Activated T-helper 17 cell treated with anti-CD3 and anti-CD28 coated beads, Interleukin-2, amount 50 U/mL, for 72 hours (primary cell): Measurements from ENCODE around the gene G2E3. TPM values are rescaled to one million over a fixed set of nuclear protein-coding genes. Genes with fewer than 3 reads are reported as not detected.
A peak's percentile ranks its signal among the peaks of the same experiment; 100 is the strongest.
"Not testable (repeated sequence)": the region's sequence is repeated elsewhere in the genome, so short reads cannot be mapped to it uniquely, and the experiment has no call there.

Experiments used
- ATAC-seq: fragments of 150-1000 bp; cut with Tn5 transposase; replicated peaks from 2 replicates; pipeline ENCODE4 v1.10.0; 2021; ENCODE audit warnings: mild to moderate bottlenecking, moderate library complexity
- H3K27ac Mint-ChIP-seq: one replicate; pipeline ENCODE4 v1.8.0; 2022; ENCODE audit warnings: mixed read lengths
- H3K27me3 Mint-ChIP-seq: one replicate; pipeline ENCODE4 v1.8.0; 2022; ENCODE audit warnings: mixed read lengths
- H3K36me3 Mint-ChIP-seq: one replicate; pipeline ENCODE4 v1.8.0; 2022; ENCODE audit warnings: low read depth, mild to moderate bottlenecking, mixed read lengths
- H3K4me1 Mint-ChIP-seq: one replicate; pipeline ENCODE4 v1.8.0; 2022; ENCODE audit warnings: mixed read lengths
- H3K4me3 Mint-ChIP-seq: one replicate; pipeline ENCODE4 v1.8.0; 2022; ENCODE audit warnings: mild to moderate bottlenecking, mixed read lengths
- H3K9me3 Mint-ChIP-seq: one replicate; pipeline ENCODE4 v1.8.0; 2022; ENCODE audit warnings: mixed read lengths
- total RNA-seq, 2 donors: library from RNA; stranded (reverse); gene quantifications; one replicate each; pipeline ENCODE4 v1.2.3, GENCODE V29; 2022

The G2E3 gene
- total RNA-seq, result 10 to 100 TPM; 30.0 to 40.5 TPM

- H3K27ac Mint-ChIP-seq, result peak within 1 kb of the TSS; percentile 96
- H3K4me3 Mint-ChIP-seq, result peak within 1 kb of the TSS; percentile 95
- ATAC-seq, result peak; percentile 100
- H3K4me1 Mint-ChIP-seq, result peaks cover 22% of the 10 kb centered on the region
- H3K9me3 Mint-ChIP-seq, result no peaks in the 10 kb centered on the region
- H3K27me3 Mint-ChIP-seq, result no peaks in the 10 kb centered on the region
- peaks cover 35% of the 10 kb centered on the region for H3K36me3 Mint-ChIP-seq
Observed at GRCh38 chr14:30558675-30559555, at the start of gene G2E3. Gene G2E3, plus strand, starts transcription at chr14:30559158. Its CDS starts 21,922 bp downstream, at chr14:30581080.

DNA sequence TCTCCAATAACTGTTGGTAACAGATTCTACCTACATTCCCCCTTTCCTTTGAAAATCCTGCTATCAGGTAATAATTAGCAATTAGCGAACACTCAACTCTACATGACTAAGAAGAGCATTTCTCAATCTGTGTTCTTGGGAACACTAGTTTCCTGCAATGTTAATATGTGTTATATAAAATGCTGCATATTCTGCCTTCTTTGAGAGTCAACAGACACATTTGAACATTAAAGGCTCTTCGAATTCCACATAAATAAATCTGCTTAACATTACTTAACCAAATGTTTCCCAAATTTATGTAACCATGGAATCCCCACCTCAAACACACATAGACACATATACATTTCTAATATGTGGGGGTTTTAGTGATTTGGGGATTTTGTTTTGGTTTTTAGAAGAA lies 41.2 kb upstream of the G2E3 start:
- H3K9me3 Mint-ChIP-seq, result no peaks in the 10 kb centered on the region
- peaks cover 3% of the 10 kb centered on the region for H3K27me3 Mint-ChIP-seq
- no peak for ATAC-seq
- H3K36me3 Mint-ChIP-seq, result no peaks in the 10 kb centered on the region
- H3K4me3 Mint-ChIP-seq, result no peak overlapping the region
- no peaks in the 10 kb centered on the region for H3K4me1 Mint-ChIP-seq
- H3K27ac Mint-ChIP-seq, result no peak overlapping the region

- H3K36me3 Mint-ChIP-seq, result no peaks in the 10 kb centered on the region
- H3K9me3 Mint-ChIP-seq, result no peaks in the 10 kb centered on the region
- no peak overlapping the region for H3K4me3 Mint-ChIP-seq
- no peak overlapping the region for H3K27ac Mint-ChIP-seq
- H3K27me3 Mint-ChIP-seq, result peaks cover 3% of the 10 kb centered on the region
- H3K4me1 Mint-ChIP-seq, result no peaks in the 10 kb centered on the region
- ATAC-seq, result no peak
Observed at GRCh38 chr14:30518867-30519560, 39.9 kb upstream of the G2E3 start.

DNA sequence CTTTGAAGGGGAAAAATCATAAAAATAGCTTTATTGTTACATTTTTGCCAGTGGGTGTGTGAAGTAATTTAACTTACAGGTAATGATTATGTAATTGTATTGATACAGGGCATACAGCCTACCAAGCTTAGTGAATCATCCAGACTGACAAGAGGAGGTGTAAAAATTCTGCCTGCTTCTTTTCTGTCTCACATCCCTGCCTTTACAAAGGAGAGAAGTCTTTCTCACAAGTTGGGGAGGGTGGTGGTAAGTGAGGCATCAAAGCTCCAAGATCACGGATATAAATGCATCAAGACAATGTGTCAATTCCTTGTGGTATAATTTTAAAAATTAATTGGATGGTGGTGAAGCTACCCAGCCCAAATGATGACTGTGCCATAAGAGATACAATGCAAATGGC lies 39.0 kb upstream of the G2E3 start:
- Mint-ChIP-seq H3K9me3 (no peaks in the 10 kb centered on the region), H3K4me3 (no peak overlapping the region), H3K27me3 (peaks cover 3% of the 10 kb centered on the region), H3K27ac (no peak overlapping the region), H3K36me3 (no peaks in the 10 kb centered on the region), H3K4me1 (no peaks in the 10 kb centered on the region)
- ATAC-seq, result no peak

DNA sequence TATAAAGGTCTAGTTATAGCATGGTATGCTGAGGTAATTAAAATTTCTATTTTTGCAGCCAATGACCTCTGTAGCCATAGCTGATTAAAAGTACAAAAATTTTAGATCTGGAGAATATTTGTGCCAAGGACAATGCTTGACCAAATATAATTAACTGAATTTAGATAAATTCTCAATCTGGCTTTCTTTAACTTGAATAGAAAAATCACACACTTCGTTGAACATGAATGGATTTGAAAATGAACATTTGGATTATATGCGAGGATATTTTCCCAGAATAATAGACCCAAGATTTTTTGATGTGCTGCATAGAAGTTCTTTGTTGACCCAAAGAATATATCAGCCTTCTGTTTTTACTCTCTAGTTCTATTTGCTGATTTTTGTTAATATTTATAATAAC lies 38.4 kb upstream of the G2E3 start:
- H3K27me3 Mint-ChIP-seq, result no peaks in the 10 kb centered on the region
- no peaks in the 10 kb centered on the region for H3K36me3 Mint-ChIP-seq
- H3K4me3 Mint-ChIP-seq, result no peak overlapping the region

GRCh38 chr14:30521899-30522736 lies 36.8 kb upstream of the G2E3 start:
- H3K4me3 Mint-ChIP-seq, result no peak overlapping the region
- ATAC-seq, result no peak
- H3K27ac Mint-ChIP-seq, result no peak overlapping the region
- H3K9me3 Mint-ChIP-seq, result no peaks in the 10 kb centered on the region
- no peaks in the 10 kb centered on the region for H3K36me3 Mint-ChIP-seq
- H3K4me1 Mint-ChIP-seq, result no peaks in the 10 kb centered on the region
- H3K27me3 Mint-ChIP-seq, result no peaks in the 10 kb centered on the region

More for the DNA sequence above, 38.4 kb upstream of the G2E3 start:
- H3K4me1 Mint-ChIP-seq, result no peaks in the 10 kb centered on the region
- no peak overlapping the region for H3K27ac Mint-ChIP-seq
- no peaks in the 10 kb centered on the region for H3K9me3 Mint-ChIP-seq
- ATAC-seq, result no peak

DNA sequence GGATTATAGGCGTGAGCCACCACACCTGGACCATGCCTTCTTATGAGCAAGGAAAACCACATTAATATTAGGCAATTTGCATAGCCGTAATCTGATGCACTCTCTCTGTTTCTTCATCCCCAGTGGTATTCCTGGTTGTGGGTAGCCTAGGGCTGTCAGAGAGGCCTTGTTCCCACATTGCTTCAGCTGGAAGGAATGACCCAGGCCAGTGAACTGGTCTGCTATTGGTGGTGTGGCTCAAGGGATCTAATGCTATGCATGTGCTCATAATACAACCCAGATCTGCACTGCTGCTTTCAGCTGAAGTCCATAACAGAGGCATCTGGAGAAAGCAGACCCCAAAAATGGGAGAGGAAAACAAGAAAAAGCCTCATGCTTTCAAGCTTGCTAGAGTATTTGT lies 33.1 kb upstream of the G2E3 start:
- Mint-ChIP-seq H3K27ac (no peak overlapping the region), H3K4me3 (no peak overlapping the region), H3K36me3 (no peaks in the 10 kb centered on the region), H3K27me3 (no peaks in the 10 kb centered on the region), H3K9me3 (no peaks in the 10 kb centered on the region), H3K4me1 (no peaks in the 10 kb centered on the region)
- no peak for ATAC-seq

DNA sequence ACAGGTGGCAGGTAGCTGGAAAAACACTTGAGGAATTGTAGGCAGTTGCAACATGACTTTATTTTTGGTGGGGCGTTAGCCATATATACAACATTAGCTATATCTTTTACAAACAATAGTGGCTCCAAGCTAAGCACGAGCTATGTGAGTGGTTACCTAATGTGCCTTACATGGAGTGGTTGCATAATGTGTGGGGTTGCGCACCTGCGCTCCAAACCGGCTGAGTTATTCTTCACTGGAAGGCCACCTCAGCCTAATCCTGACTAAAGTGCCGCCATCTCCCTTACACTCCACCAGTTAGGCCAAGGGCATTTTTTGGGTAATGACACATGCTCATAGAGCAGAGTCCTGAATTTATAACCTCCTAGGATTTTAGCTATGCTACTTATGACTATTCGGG lies 31.8 kb upstream of the G2E3 start:
- Mint-ChIP-seq H3K9me3 (no peaks in the 10 kb centered on the region), H3K36me3 (no peaks in the 10 kb centered on the region), H3K27ac (no peak overlapping the region), H3K4me1 (no peaks in the 10 kb centered on the region), H3K4me3 (no peak overlapping the region), H3K27me3 (peaks cover 3% of the 10 kb centered on the region)
- no peak for ATAC-seq

GRCh38 chr14:30528119-30528518 lies 30.8 kb upstream of the G2E3 start:
- Mint-ChIP-seq H3K4me3 (no peak overlapping the region), H3K9me3 (no peaks in the 10 kb centered on the region), H3K4me1 (no peaks in the 10 kb centered on the region)

DNA sequence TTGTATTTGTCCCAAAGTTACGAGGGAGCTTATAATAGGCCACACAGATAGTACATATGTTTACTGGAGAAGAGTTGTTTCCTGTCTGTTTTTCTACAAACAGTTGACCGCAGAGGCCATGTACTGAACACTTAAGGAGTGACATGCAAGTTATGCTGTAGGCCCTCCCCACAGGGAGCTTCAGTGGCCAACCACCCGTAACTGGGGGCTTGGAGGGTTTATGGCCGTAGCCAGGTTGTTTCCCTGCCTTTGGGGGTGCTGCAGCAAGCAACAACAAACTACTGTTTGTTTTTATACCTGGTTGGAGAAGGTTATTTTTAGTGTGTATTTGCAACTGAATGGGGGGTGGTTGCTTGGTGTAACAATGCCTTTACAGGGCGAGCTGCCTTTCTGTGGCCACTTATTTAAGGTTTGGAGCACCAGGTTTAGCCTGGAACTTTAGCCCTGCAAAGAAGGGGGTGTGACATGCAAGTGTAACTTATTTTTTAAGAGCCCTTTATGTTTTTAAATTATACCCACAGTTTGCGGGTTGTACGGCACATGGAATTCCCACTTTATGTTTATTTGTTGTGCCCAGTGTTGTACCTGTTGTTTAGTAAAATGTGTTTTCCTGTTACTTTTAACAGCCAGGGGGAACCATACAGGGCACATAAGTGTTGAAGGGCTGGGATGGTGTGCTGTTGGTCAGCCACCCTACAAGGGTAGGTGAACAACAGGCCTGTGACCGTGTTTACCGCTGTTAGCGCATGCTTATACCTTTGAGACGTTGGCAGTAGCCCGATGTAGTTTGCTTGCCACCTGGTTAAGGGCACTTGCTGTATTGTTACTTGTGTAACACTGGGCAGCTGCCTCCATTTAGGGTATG lies 29.9 kb upstream of the G2E3 start:
- Mint-ChIP-seq H3K27ac (no peak overlapping the region), H3K4me1 (no peaks in the 10 kb centered on the region), H3K36me3 (no peaks in the 10 kb centered on the region), H3K4me3 (no peak overlapping the region), H3K9me3 (no peaks in the 10 kb centered on the region), H3K27me3 (peaks cover 3% of the 10 kb centered on the region)
- no peak for ATAC-seq

More at GRCh38 chr14:30528119-30528518, 30.8 kb upstream of the G2E3 start:
- ATAC-seq, result no peak
- H3K27ac Mint-ChIP-seq, result no peak overlapping the region
- H3K36me3 Mint-ChIP-seq, result no peaks in the 10 kb centered on the region
- H3K27me3 Mint-ChIP-seq, result peaks cover 3% of the 10 kb centered on the region

DNA sequence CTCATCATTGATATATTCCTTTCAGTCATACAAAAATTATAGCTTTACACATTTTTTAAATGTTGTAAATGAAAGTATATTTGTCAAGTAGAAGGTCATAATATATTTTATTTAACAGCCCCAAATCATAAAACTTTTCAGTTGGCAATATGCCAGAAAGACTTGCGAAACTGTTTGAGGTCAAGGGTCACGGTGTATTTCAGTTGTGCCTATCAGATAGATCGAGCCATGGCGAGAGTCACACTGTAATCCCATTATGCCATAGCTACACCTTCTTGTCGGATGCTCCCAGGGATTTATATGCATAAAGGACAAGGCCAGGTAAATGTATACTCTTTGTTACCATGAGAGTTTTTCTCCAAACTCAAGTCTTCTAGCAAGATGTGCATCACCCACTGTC lies 26.7 kb upstream of the G2E3 start:
- H3K9me3 Mint-ChIP-seq, result no peaks in the 10 kb centered on the region
- ATAC-seq, result no peak

GRCh38 chr14:30533126-30533525 lies 25.8 kb upstream of the G2E3 start:
- Mint-ChIP-seq H3K27ac (no peak overlapping the region), H3K36me3 (no peaks in the 10 kb centered on the region), H3K9me3 (no peaks in the 10 kb centered on the region), H3K4me3 (no peak overlapping the region), H3K4me1 (no peaks in the 10 kb centered on the region), H3K27me3 (peaks cover 15% of the 10 kb centered on the region)
- no peak for ATAC-seq

More for the DNA sequence above, 26.7 kb upstream of the G2E3 start:
- Mint-ChIP-seq H3K36me3 (no peaks in the 10 kb centered on the region), H3K4me1 (no peaks in the 10 kb centered on the region), H3K27me3 (peaks cover 7% of the 10 kb centered on the region), H3K4me3 (no peak overlapping the region), H3K27ac (no peak overlapping the region)

DNA sequence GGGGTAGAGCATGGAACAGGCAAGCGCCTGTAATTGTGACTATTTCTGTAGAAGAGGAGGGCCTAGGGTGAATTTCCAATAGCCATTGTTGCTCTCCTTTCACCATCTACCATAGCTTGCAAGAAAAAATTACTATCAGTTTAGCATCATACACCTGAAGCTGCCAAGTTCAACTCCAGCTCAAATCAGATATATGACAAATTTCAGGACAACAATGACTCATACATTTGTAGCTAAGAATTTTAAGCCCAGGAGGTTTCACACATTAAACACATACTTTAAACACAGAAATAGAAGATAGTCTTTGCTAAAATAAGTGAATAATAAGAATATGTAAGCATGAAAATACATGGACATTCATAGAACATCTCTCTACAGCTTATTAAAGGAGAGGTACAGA lies 17.6 kb upstream of the G2E3 start:
- Mint-ChIP-seq H3K9me3 (no peaks in the 10 kb centered on the region), H3K27me3 (peaks cover 12% of the 10 kb centered on the region), H3K4me3 (no peak overlapping the region), H3K27ac (no peak overlapping the region), H3K4me1 (no peaks in the 10 kb centered on the region), H3K36me3 (no peaks in the 10 kb centered on the region)
- peak; percentile 71 for ATAC-seq

DNA sequence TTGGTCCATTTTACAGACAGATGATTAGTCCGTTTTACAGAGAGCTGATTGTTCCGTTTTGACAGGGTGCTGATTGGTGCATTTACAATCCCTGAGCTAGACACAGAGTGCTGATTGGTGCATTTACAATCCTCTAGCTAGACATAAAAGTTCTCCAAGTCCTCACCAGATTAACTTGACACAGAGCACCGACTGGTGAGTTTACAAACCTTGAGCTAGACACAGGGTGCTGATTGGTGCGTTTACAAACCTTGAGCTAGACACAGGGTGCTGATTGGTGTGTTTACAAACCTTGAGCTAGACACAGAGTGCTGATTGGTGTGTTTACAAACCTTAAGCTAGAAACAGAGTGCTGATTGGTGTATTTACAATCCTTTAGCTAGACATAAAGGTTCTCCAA lies 12.2 kb upstream of the G2E3 start:
- not testable (repeated sequence) for H3K27ac Mint-ChIP-seq, H3K36me3 Mint-ChIP-seq, H3K4me1 Mint-ChIP-seq, H3K9me3 Mint-ChIP-seq, ATAC-seq, H3K4me3 Mint-ChIP-seq
- peaks cover 13% of the 10 kb centered on the region for H3K27me3 Mint-ChIP-seq
